Measurements from ENCODE around the gene TSPAN8.

- TF ChIP-seq POLR2AphosphoS5 (IDR thresholded peaks at IDR 0.05; ENCODE audit: low read depth, low read length) (no peak), POLR2A (IDR thresholded peaks at IDR 0.05; ENCODE audit: low read depth, low read length) (no peak), TAF1 (IDR thresholded peaks at IDR 0.05; ENCODE audit: borderline replicate concordance, low read depth, low read length) (no peak)
Observed at GRCh38 chr12:71085575-71085974, 72.2 kb downstream of the TSPAN8 start.

All from GM12892 (cell line).